Measurements from ENCODE around the gene IFRD2. TPM values are rescaled to one million over a fixed set of nuclear protein-coding genes. Genes with fewer than 3 reads are reported as not detected.

IFRD2 gene
- total RNA-seq, 3 donors from 2014 or later = 50.4 to 82.3 (median 72.7) TPM

GRCh38 chr3:50302095-50303012, 10.1 kb upstream of the IFRD2 start:
- Histone ChIP-seq H3K36me3 (no peaks in the 10 kb centered on the region), H3K9me3 (no peaks in the 10 kb centered on the region), H3K4me1 (peaks cover 5 to 11% of the 10 kb centered on the region in 2 donors), H3K27ac (peak overlapping the region; percentile 67 to 88), H3K4me3 (peak overlapping the region; percentile 12 to 56 (median 24)), H3K27me3 (no peaks in the 10 kb centered on the region)
- TF ChIP-seq CTCF (IDR thresholded peaks at IDR 0.05) (no peak), POLR2A (IDR thresholded peaks at IDR 0.05) (no peak), POLR2AphosphoS5 (IDR thresholded peaks at IDR 0.05) (no peak)
- no peak for DNase-seq (ENCODE audit: low spot score in 2 of 2)
- intact Hi-C loops (cut with DNase I; ENCODE audit: low total_unique reads) = no loop called here

GRCh38 chr3:50300681-50301254, 8.5 kb upstream of the IFRD2 start:
- no peak for DNase-seq (ENCODE audit: low spot score in 2 of 2)
- Histone ChIP-seq H3K4me3 (peak overlapping the region in 1 of 3 donors; percentile 92), H3K27me3 (no peaks in the 10 kb centered on the region), H3K36me3 (no peaks in the 10 kb centered on the region), H3K9me3 (no peaks in the 10 kb centered on the region), H3K27ac (peak overlapping the region; percentile 91 to 94), H3K4me1 (peaks cover 5 to 11% of the 10 kb centered on the region in 2 donors)
- TF ChIP-seq POLR2AphosphoS5 (IDR thresholded peaks at IDR 0.05) (no peak), POLR2A (IDR thresholded peaks at IDR 0.05) (no peak), CTCF (IDR thresholded peaks at IDR 0.05) (no peak)
- intact Hi-C loops (cut with DNase I; ENCODE audit: low total_unique reads) = no loop called here

GRCh38 chr3:50299929-50300680, 7.9 kb upstream of the IFRD2 start:
- no peak for TF ChIP-seq POLR2AphosphoS5 (IDR thresholded peaks at IDR 0.05)
- no peak for TF ChIP-seq CTCF (IDR thresholded peaks at IDR 0.05)
- TF ChIP-seq POLR2A (IDR thresholded peaks at IDR 0.05) = no peak
- intact Hi-C loops (cut with DNase I; ENCODE audit: low total_unique reads) = loop anchor here (5.0 kb wide), 2 partner anchors 868 to 1037 kb away; no protein-coding TSS in a partner anchor
- no peak for DNase-seq (ENCODE audit: low spot score in 2 of 2)

GRCh38 chr3:50299638-50299928, 7.4 kb upstream of the IFRD2 start:
- TF ChIP-seq POLR2A (IDR thresholded peaks at IDR 0.05) (no peak), POLR2AphosphoS5 (IDR thresholded peaks at IDR 0.05) (peak in 2 of 3 donors; percentile 20 to 29), CTCF (IDR thresholded peaks at IDR 0.05) (no peak)
- peak overlapping the region; percentile 34 to 92 (median 62) for H3K4me3 ChIP-seq
- peaks cover 5 to 11% of the 10 kb centered on the region in 2 donors for H3K4me1 ChIP-seq
- H3K27ac ChIP-seq = peak overlapping the region; percentile 91 to 94
- DNase-seq (ENCODE audit: low spot score in 2 of 2) = no peak
- no peaks in the 10 kb centered on the region for H3K36me3 ChIP-seq
- H3K27me3 ChIP-seq = no peaks in the 10 kb centered on the region
- no peaks in the 10 kb centered on the region for H3K9me3 ChIP-seq
- intact Hi-C loops (cut with DNase I; ENCODE audit: low total_unique reads) = loop anchor here (5.0 kb wide), 2 partner anchors 867 to 1038 kb away; no protein-coding TSS in a partner anchor

More at GRCh38 chr3:50299929-50300680, 7.9 kb upstream of the IFRD2 start:
- Histone ChIP-seq H3K9me3 (no peaks in the 10 kb centered on the region), H3K27me3 (no peaks in the 10 kb centered on the region), H3K4me3 (peak overlapping the region; percentile 34 to 92 (median 62)), H3K4me1 (peaks cover 5 to 11% of the 10 kb centered on the region in 2 donors), H3K27ac (peak overlapping the region; percentile 91 to 94), H3K36me3 (no peaks in the 10 kb centered on the region)
